ENCODE data around the gene ARL15. TPM values are rescaled to one million over a fixed set of nuclear protein-coding genes. Genes with fewer than 3 reads are reported as not detected.

Gene ARL15
- total and polyA plus RNA-seq, 2 donors (not counting 1 experiment from before 2014, with no cell fraction given), result 5.8 to 20.5 TPM

- H3K27ac ChIP-seq (ENCODE audit: low read length in 2 of 2), result no peak overlapping the region
- no CpG with 5 or more reads among the region's 1 CpG for WGBS (ENCODE audit: insufficient coverage)
- DNase-seq (no peak), ATAC-seq (ENCODE audit: low read depth) (no peak)
- peaks cover 19% of the 10 kb centered on the region for H3K79me2 ChIP-seq (ENCODE audit: control insufficient read depth, insufficient read depth, low read length)
- H3K9ac ChIP-seq (ENCODE audit: low read length), result no peak overlapping the region
- Mint-ChIP-seq H3K4me1 (peaks cover 20% of the 10 kb centered on the region), H3K4me3 (no peak overlapping the region), H3K27ac (no peak overlapping the region), H3K27me3 (no peaks in the 10 kb centered on the region), H3K9me3 (ENCODE audit: insufficient read depth) (no peaks in the 10 kb centered on the region)
- POLR2A ChIA-PET, result no interaction called here
- peaks cover 9 to 13% of the 10 kb centered on the region in 2 donors for H3K4me1 ChIP-seq (ENCODE audit: control insufficient read depth in 2 of 2, insufficient read depth in 2 of 2, low read length in 2 of 2)
- no peaks in the 10 kb centered on the region for H3K36me3 ChIP-seq (replicated peaks in 1 of 2; ENCODE audit: control extremely low read depth in 1 of 2, control insufficient read depth in 1 of 2, extremely low read depth in 1 of 2, insufficient read depth in 2 of 2, low read length in 1 of 2)
- H4K20me1 ChIP-seq (ENCODE audit: control insufficient read depth, insufficient read depth, low read length, poor library complexity, severe bottlenecking), result peaks cover 16% of the 10 kb centered on the region
- H3K27me3 ChIP-seq (replicated peaks in 1 of 4; ENCODE audit: control extremely low read depth in 1 of 4, control insufficient read depth in 3 of 4, insufficient read depth in 4 of 4, low read length in 3 of 4), result no peaks in the 10 kb centered on the region
- no peak for TF ChIP-seq CTCF (IDR thresholded peaks at IDR 0.05)
- TF ChIP-seq EZH2 (IDR thresholded peaks at IDR 0.05; ENCODE audit: borderline replicate concordance, insufficient read depth, low read depth, low read length, poor library complexity, severe bottlenecking), result no peak
- CTCF ChIA-PET, result no interaction called here
- intact Hi-C loops (cut with micrococcal nuclease), result loop anchor here (5.0 kb wide), 1 partner anchor 60 kb away; the partner anchor contains the start of gene ARL15
- no peak overlapping the region for H3K4me3 ChIP-seq (ENCODE audit: control extremely low read depth in 1 of 5, extremely low read depth in 1 of 5, insufficient read depth in 1 of 5, low read depth in 2 of 5, low read length in 4 of 5)
- no peaks in the 10 kb centered on the region for H3K9me3 ChIP-seq (ENCODE audit: control extremely low read depth in 1 of 3, control insufficient read depth in 2 of 3, insufficient read depth in 1 of 3, low read length in 2 of 3)
- no peak overlapping the region for H3K4me2 ChIP-seq (replicated peaks; ENCODE audit: low read depth, low read length, poor library complexity, severe bottlenecking)
- no peak overlapping the region for H2AFZ ChIP-seq (ENCODE audit: insufficient read depth, low read depth, low read length, poor library complexity, severe bottlenecking)
These were observed 58.4 kb downstream of the ARL15 start for GRCh38 chr5:54251981-54252380.

GRCh38 chr5:54249210-54250028 is 61.0 kb downstream of the ARL15 start:
- peak; percentile 58 for ATAC-seq (ENCODE audit: low read depth)
- 38% methylated on average over 4 of the region's 4 CpGs for WGBS (ENCODE audit: insufficient coverage)
- no peak overlapping the region for H3K27ac Mint-ChIP-seq
- Histone ChIP-seq H4K20me1 (ENCODE audit: control insufficient read depth, insufficient read depth, low read length, poor library complexity, severe bottlenecking) (peaks cover 9% of the 10 kb centered on the region), H3K36me3 (replicated peaks in 1 of 2; ENCODE audit: control extremely low read depth in 1 of 2, control insufficient read depth in 1 of 2, extremely low read depth in 1 of 2, insufficient read depth in 2 of 2, low read length in 1 of 2) (no peaks in the 10 kb centered on the region), H3K79me2 (ENCODE audit: control insufficient read depth, insufficient read depth, low read length) (peaks cover 20% of the 10 kb centered on the region), H3K27me3 (replicated peaks in 1 of 4; ENCODE audit: control extremely low read depth in 1 of 4, control insufficient read depth in 3 of 4, insufficient read depth in 4 of 4, low read length in 3 of 4) (no peaks in the 10 kb centered on the region), H2AFZ (ENCODE audit: insufficient read depth, low read depth, low read length, poor library complexity, severe bottlenecking) (no peak overlapping the region), H3K4me2 (replicated peaks; ENCODE audit: low read depth, low read length, poor library complexity, severe bottlenecking) (peak overlapping the region; percentile 20), H3K27ac (ENCODE audit: low read length in 2 of 2) (no peak overlapping the region), H3K9me3 (ENCODE audit: control extremely low read depth in 1 of 3, control insufficient read depth in 2 of 3, insufficient read depth in 1 of 3, low read length in 2 of 3) (no peaks in the 10 kb centered on the region), H3K4me1 (ENCODE audit: control insufficient read depth in 2 of 2, insufficient read depth in 2 of 2, low read length in 2 of 2) (peaks cover 9 to 13% of the 10 kb centered on the region in 2 donors), H3K4me3 (ENCODE audit: control extremely low read depth in 1 of 5, extremely low read depth in 1 of 5, insufficient read depth in 1 of 5, low read depth in 2 of 5, low read length in 4 of 5) (no peak overlapping the region), H3K9ac (ENCODE audit: low read length) (no peak overlapping the region)
- intact Hi-C loops (cut with micrococcal nuclease), result loop anchor here (5.0 kb wide), 1 partner anchor 63 kb away; the partner anchor contains the start of gene ARL15
- CTCF ChIA-PET, result interaction anchor here (0.7 to 2.3 kb wide), 4 partner anchors 21 to 674 kb away, joined by 3 to 6 read pairs (median 4); no protein-coding TSS in a partner anchor
- peak; percentile 51 for DNase-seq
- H3K4me3 Mint-ChIP-seq, result no peak overlapping the region
- H3K9me3 Mint-ChIP-seq (ENCODE audit: insufficient read depth), result no peaks in the 10 kb centered on the region
- no peak for TF ChIP-seq CTCF (IDR thresholded peaks at IDR 0.05)
- no peak for TF ChIP-seq EZH2 (IDR thresholded peaks at IDR 0.05; ENCODE audit: borderline replicate concordance, insufficient read depth, low read depth, low read length, poor library complexity, severe bottlenecking)
- POLR2A ChIA-PET, result no interaction called here
- H3K27me3 Mint-ChIP-seq, result no peaks in the 10 kb centered on the region
- H3K4me1 Mint-ChIP-seq, result peaks cover 10% of the 10 kb centered on the region

Measured in B cell (primary cell).